Measurements from ENCODE around the gene NRK.
"Not testable (repeated sequence)": the region's sequence is repeated elsewhere in the genome, so short reads cannot be mapped to it uniquely, and the experiment has no call there.

NRK gene

GRCh38 chrX:105822138-105823091 lies at the start of gene NRK:
Gene NRK (plus strand): TSS chrX:105822539. CDS start chrX:105822846, 307 bp downstream.
- FAIRE-seq (no peak), DNase-seq (ENCODE audit: extremely low spot score, insufficient read length, low read depth) (no peak)

- DNase-seq (ENCODE audit: extremely low spot score, insufficient read length, low read depth) (no peak), FAIRE-seq (no peak)
These were observed 48.5 kb upstream of the NRK start for GRCh38 chrX:105773801-105774200.

- FAIRE-seq: no peak
- no peak for DNase-seq (ENCODE audit: extremely low spot score, insufficient read length, low read depth)
These were observed 46.7 kb upstream of the NRK start for GRCh38 chrX:105775679-105776078.

- DNase-seq (ENCODE audit: extremely low spot score, insufficient read length, low read depth) (no peak), FAIRE-seq (no peak)
These were observed 40.5 kb upstream of the NRK start for GRCh38 chrX:105781804-105782203.

- not testable (repeated sequence) for DNase-seq (ENCODE audit: extremely low spot score, insufficient read length, low read depth)
These were observed 25.5 kb upstream of the NRK start for GRCh38 chrX:105796877-105797276.

GRCh38 chrX:105803891-105804290 lies 18.4 kb upstream of the NRK start:
- FAIRE-seq: no peak
- DNase-seq (ENCODE audit: extremely low spot score, insufficient read length, low read depth): no peak

More at GRCh38 chrX:105796877-105797276, 25.5 kb upstream of the NRK start:
- FAIRE-seq: not testable (repeated sequence)

GRCh38 chrX:105805655-105806054 lies 16.7 kb upstream of the NRK start:
- not testable (repeated sequence) for FAIRE-seq; DNase-seq (ENCODE audit: extremely low spot score, insufficient read length, low read depth)

- no peak for FAIRE-seq
- no peak for DNase-seq (ENCODE audit: extremely low spot score, insufficient read length, low read depth)
These were observed 5.8 kb upstream of the NRK start for GRCh38 chrX:105816517-105816916.

- no peak for FAIRE-seq
- no peak for DNase-seq (ENCODE audit: extremely low spot score, insufficient read length, low read depth)
These were observed 2.1 kb upstream of the NRK start for GRCh38 chrX:105820247-105820646.

GRCh38 chrX:105821471-105822121 lies 743 bp upstream of the NRK start:
- no peak for DNase-seq (ENCODE audit: extremely low spot score, insufficient read length, low read depth)
- FAIRE-seq: no peak

GRCh38 chrX:105823092-105823455 lies 735 bp downstream of the NRK start:
- no peak for FAIRE-seq
- no peak for DNase-seq (ENCODE audit: extremely low spot score, insufficient read length, low read depth)

- FAIRE-seq (no peak), DNase-seq (ENCODE audit: extremely low spot score, insufficient read length, low read depth) (no peak)
These were observed 6.7 kb downstream of the NRK start for GRCh38 chrX:105829011-105829410.

- FAIRE-seq (no peak), DNase-seq (ENCODE audit: extremely low spot score, insufficient read length, low read depth) (no peak)
These were observed 14.9 kb downstream of the NRK start for GRCh38 chrX:105837232-105837631.

GRCh38 chrX:105845631-105846030 lies 23.3 kb downstream of the NRK start:
- DNase-seq (ENCODE audit: extremely low spot score, insufficient read length, low read depth) (no peak), FAIRE-seq (no peak)

- FAIRE-seq: not testable (repeated sequence)
These were observed 27.8 kb downstream of the NRK start for GRCh38 chrX:105850100-105850499.

GRCh38 chrX:105865709-105866108 lies 43.4 kb downstream of the NRK start:
- DNase-seq (ENCODE audit: extremely low spot score, insufficient read length, low read depth) (no peak), FAIRE-seq (no peak)

More at GRCh38 chrX:105850100-105850499, 27.8 kb downstream of the NRK start:
- DNase-seq (ENCODE audit: extremely low spot score, insufficient read length, low read depth): not testable (repeated sequence)

- FAIRE-seq (no peak), DNase-seq (ENCODE audit: extremely low spot score, insufficient read length, low read depth) (no peak)
These were observed 47.4 kb downstream of the NRK start for GRCh38 chrX:105869701-105870100.

- FAIRE-seq: no peak
These were observed 48.1 kb downstream of the NRK start for GRCh38 chrX:105870445-105870844.

GRCh38 chrX:105872941-105873340 lies 50.6 kb downstream of the NRK start:
- FAIRE-seq: no peak
- DNase-seq (ENCODE audit: extremely low spot score, insufficient read length, low read depth): no peak

More at GRCh38 chrX:105870445-105870844, 48.1 kb downstream of the NRK start:
- DNase-seq (ENCODE audit: extremely low spot score, insufficient read length, low read depth): no peak

- no peak for FAIRE-seq
These were observed 52.5 kb downstream of the NRK start for GRCh38 chrX:105874790-105875189.

GRCh38 chrX:105876658-105877057 lies 54.3 kb downstream of the NRK start:
- DNase-seq (ENCODE audit: extremely low spot score, insufficient read length, low read depth) (no peak), FAIRE-seq (no peak)

More at GRCh38 chrX:105874790-105875189, 52.5 kb downstream of the NRK start:
- DNase-seq (ENCODE audit: extremely low spot score, insufficient read length, low read depth): no peak
